Activated CD4-positive, alpha-beta T cell treated with anti-CD3 and anti-CD28 coated beads for 36 hours (primary cell): ENCODE results near the gene ABR. TPM values are rescaled to one million over a fixed set of nuclear protein-coding genes. Genes with fewer than 3 reads are reported as not detected.

Experiments
- ATAC-seq: fragments of 200-7000 bp; cut with Tn5 transposase; one replicate; pipeline ENCODE4 v1.10.0; 2021; ENCODE audit warnings: mild to moderate bottlenecking, moderate library complexity
- CTCF ChIA-PET: fragments of 350-600 bp; sonication (Branson Sonifier 250); formaldehyde crosslinking; loops from one replicate; lab custom pipeline; 2021; ENCODE audit warnings: antibody characterized with exemption; lab: Charles Lee
- POLR2A ChIA-PET: fragments of 350-600 bp; sonication (Branson Sonifier 250); formaldehyde crosslinking; loops from one replicate; lab custom pipeline; 2021; ENCODE audit warnings: antibody characterized with exemption, inconsistent platforms; lab: Charles Lee
- DNase-seq: peaks from one replicate; pipeline ENCODE4 v3.0.0-alpha.2; 2020
- H3K27ac Mint-ChIP-seq: one replicate; pipeline ENCODE4 v1.8.0; 2021; ENCODE audit warnings: mixed read lengths
- H3K27me3 Mint-ChIP-seq: one replicate; pipeline ENCODE4 v1.8.0; 2021; ENCODE audit warnings: mixed read lengths
- H3K36me3 Mint-ChIP-seq: one replicate; pipeline ENCODE4 v1.8.0; 2021; ENCODE audit warnings: low read depth, mixed read lengths
- H3K4me1 Mint-ChIP-seq: one replicate; pipeline ENCODE4 v1.8.0; 2021; ENCODE audit warnings: mixed read lengths
- H3K4me3 Mint-ChIP-seq: one replicate; pipeline ENCODE4 v1.8.0; 2021; ENCODE audit warnings: mild to moderate bottlenecking, moderate library complexity, mixed read lengths
- H3K9me3 Mint-ChIP-seq: one replicate; pipeline ENCODE4 v1.8.0; 2021; ENCODE audit warnings: low read depth, mixed read lengths
- intact Hi-C, 2 experiments: fragments of 100-400 bp; cut with DNase I in 1 of 2; cut with micrococcal nuclease in 1 of 2; formaldehyde crosslinking; loops; one replicate each; pipeline versions ENCODE4 v1.14.2 to v1.15.1; 2022 to 2024; cut with DNase I, micrococcal nuclease
- total RNA-seq, 2 experiments: library from RNA; stranded (reverse); gene quantifications; one replicate each; pipeline ENCODE4 v1.2.3, GENCODE V29; 2021

ABR gene
- 10 to 100 TPM; 45.2 to 50.5 TPM for total RNA-seq

DNA sequence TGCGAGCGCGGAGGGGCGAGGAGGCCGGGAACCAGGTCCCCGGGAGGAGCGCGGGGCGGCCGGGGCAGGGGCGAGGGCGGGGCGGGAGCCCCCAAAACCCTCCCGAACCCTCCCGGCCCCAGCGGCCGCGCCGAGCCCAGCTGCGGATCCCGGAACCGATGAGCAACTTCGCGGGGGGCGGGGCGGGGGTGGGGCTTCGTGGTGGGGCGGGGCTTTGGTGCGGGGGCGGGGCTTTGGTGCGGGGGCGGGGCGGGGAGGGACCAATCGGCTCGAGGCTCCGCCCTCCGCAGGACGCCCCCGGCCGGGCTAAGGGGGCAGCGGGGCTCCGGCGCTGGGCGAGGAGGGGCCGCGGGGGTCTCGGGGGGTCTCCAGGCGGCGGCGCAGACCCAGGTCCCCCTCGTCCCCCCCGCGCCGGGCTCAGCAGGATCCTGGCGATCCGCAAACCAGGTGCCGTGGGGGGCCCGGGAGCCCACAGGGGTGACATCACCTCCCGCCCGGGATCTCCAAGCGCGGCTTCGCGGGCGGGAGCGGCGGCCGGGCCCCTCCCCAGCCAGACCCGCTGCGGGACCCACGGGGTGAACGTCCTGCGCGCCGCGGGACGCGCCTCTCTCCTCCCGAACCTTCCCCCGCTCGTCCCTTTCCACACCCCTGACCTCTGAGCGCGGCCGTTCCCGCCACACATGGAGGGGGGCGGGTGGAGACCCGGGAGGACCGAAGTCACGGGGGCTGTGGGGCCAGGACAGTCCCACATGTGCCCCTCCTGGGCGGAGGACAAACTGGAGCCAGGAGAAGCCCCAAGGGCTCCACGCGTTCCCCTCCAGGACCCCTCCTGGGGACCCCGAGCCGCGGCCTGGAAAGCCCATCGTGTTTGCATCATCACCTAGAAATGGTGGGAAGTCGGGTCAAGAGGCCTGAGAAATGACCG, at the start of gene ABR:
Gene ABR (minus strand): TSS at position 164 of the 925 bp plus-strand sequence. CDS start 254 bp downstream, outside the sequence.
- Mint-ChIP-seq H3K27me3 (peaks cover 4% of the 10 kb centered on the region), H3K9me3 (no peaks in the 10 kb centered on the region), H3K27ac (no peak within 1 kb of the TSS), H3K4me1 (peaks cover 10% of the 10 kb centered on the region), H3K36me3 (no peaks in the 10 kb centered on the region), H3K4me3 (peak within 1 kb of the TSS; percentile 59)
- POLR2A ChIA-PET: no interaction called here
- CTCF ChIA-PET: no interaction called here
- intact Hi-C loops: loop anchor here in 1 of 2 experiments (1.0 to 2.0 kb wide), 3 partner anchors 23 to 201 kb away; partner anchors contain the start of gene NXN
- DNase-seq (peak; percentile 74), ATAC-seq (peak; percentile 54)

DNA sequence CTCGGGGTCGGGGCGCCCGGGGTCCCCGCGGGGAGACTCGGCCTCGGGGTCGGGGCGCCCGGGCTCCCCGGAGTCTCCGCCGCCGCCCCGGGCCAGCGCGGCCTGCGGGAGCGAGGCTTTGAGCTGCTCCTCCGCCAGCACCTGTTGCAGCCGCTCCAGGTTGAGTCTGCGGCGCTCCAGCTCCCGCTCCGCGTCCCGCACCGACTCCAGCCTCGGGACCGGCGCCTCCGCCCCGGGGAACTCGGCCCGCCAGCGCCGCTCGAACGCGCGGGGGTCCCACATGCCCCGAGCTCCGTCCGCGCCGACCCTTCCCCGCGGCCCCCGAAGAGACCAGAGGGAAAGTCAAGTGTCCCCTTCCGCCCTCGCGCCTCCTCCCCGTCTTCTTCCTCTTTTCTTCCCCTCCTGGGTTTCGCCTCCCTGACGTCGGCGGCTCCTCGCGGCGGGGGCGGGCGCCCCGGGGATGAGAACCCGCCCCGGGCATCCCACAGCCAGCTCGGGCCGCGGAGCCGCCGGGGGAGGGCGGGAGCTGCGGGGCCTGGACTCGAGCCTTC, 49.6 kb upstream of the ABR start:
- CTCF ChIA-PET: interaction anchor here (0.7 to 1.4 kb wide), 5 partner anchors 28 to 241 kb away, joined by 3 to 4 read pairs (median 3); no protein-coding TSS in a partner anchor
- peaks cover 50% of the 10 kb centered on the region for H3K27me3 Mint-ChIP-seq
- H3K4me3 Mint-ChIP-seq: peak overlapping the region; percentile 70
- ATAC-seq: peak; percentile 64
- H3K4me1 Mint-ChIP-seq: peaks cover 9% of the 10 kb centered on the region
- H3K27ac Mint-ChIP-seq: no peak overlapping the region
- H3K36me3 Mint-ChIP-seq: no peaks in the 10 kb centered on the region
- peak; percentile 54 for DNase-seq
- POLR2A ChIA-PET: no interaction called here
- H3K9me3 Mint-ChIP-seq: no peaks in the 10 kb centered on the region
- intact Hi-C loops: no loop called here

DNA sequence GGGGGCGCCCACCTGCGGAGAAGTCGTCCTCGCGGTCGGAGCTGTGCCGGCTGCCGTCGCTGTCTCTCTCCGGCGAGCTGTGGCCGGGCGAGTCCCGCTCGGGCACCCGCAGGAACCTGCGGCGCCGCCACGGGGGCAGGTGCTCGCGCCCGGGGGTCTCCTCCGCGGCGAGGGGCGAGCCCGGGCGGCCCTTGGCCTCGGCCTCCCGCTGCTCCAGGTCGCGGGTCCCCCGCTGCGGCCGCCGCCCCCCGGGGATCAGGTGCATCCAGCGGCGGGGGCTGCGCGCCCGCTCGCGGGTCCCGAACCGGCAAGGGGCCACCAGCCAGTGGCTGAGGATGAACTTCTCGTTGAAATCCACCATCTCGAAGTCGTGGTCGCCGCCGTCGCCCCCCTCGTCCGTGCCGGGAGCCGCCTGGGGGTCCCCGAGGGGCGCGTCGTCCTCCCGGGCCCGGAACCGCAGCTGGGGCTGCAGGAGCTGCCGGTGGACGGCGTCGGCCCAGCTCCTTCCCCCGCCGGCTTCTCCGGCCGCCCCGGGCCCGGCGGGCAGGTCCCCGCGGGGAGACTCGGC, 49.1 kb upstream of the ABR start:
- ATAC-seq: no peak
- no peak overlapping the region for H3K27ac Mint-ChIP-seq
- no peak overlapping the region for H3K4me3 Mint-ChIP-seq
- no peaks in the 10 kb centered on the region for H3K9me3 Mint-ChIP-seq
- DNase-seq: no peak
- POLR2A ChIA-PET: no interaction called here
- CTCF ChIA-PET: interaction anchor here (0.7 to 1.4 kb wide), 4 partner anchors 32 to 240 kb away, joined by 3 to 4 read pairs (median 3); no protein-coding TSS in a partner anchor
- peaks cover 9% of the 10 kb centered on the region for H3K4me1 Mint-ChIP-seq
- no peaks in the 10 kb centered on the region for H3K36me3 Mint-ChIP-seq
- H3K27me3 Mint-ChIP-seq: peaks cover 47% of the 10 kb centered on the region
- intact Hi-C loops: no loop called here

DNA sequence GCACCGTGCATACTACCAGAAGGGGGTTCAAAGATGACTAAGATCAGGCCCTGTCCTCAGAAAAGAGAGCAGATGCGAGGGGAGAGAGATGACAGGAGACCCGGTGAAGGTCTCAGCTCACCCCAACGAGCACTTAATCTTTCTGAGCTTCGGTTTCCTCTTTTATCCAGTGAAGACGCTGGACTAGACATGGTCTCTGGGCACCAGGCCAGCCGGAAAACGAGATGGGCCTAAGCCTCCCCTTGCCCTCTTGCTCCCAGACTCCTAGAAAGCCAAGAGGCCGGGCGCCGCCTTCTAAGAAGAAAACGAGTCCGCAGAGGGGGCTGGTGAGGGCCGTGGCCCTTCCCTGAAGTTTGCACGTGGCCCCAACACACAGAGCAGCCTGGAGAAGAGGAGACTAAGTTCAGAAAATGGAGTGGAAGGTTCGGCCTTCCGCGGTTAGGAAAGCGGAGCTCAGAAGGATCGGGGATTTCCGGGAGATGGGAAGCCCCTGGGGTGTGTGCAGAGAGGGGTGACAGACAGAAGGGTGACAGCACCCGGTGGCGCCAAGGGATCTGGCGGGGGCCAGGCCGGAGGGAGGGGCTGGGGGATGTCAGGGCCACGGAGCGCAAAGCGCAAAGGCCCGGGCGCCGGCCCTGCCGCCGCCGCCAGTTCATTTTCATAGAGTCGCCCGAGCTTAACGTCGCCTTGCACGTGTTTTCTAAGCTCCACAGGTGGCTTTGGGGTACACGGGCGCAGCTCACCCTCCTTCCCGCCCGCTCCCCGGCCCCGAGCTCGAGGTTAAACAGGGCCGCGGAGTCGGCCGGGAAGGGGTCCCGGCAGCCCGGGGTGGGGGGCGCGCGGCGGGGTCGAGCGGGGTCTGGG, 48.4 kb upstream of the ABR start:
- ATAC-seq (peak; percentile 23), DNase-seq (peak; percentile 32)
- no peak overlapping the region for H3K27ac Mint-ChIP-seq
- H3K4me3 Mint-ChIP-seq: peak overlapping the region; percentile 49
- POLR2A ChIA-PET: no interaction called here
- no peaks in the 10 kb centered on the region for H3K36me3 Mint-ChIP-seq
- peaks cover 52% of the 10 kb centered on the region for H3K27me3 Mint-ChIP-seq
- no peaks in the 10 kb centered on the region for H3K9me3 Mint-ChIP-seq
- intact Hi-C loops: no loop called here
- CTCF ChIA-PET: interaction anchor here (0.7 to 1.2 kb wide), 4 partner anchors 10 to 138 kb away, joined by 3 to 4 read pairs (median 3); no protein-coding TSS in a partner anchor
- peaks cover 9% of the 10 kb centered on the region for H3K4me1 Mint-ChIP-seq

DNA sequence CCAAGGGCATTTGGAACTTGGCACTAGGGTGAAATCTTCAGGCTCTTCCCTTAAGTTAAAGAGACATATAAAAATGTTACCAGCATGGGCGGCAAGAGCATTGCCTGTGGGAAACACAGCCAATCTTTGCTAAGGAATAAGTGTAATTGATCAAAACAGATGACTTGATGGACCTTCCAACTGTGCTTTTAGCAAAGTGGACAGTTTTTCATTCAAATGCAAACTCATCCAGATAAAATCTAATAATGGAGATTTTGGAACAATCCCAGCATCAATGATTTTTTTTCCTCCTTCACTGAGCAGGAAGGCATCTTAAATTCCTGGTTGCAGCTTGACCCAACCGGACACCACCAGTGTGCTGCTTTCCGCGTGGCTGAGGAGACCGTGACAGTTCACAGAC, 47.6 kb upstream of the ABR start:
- POLR2A ChIA-PET: no interaction called here
- no peak for ATAC-seq
- intact Hi-C loops: no loop called here

DNA sequence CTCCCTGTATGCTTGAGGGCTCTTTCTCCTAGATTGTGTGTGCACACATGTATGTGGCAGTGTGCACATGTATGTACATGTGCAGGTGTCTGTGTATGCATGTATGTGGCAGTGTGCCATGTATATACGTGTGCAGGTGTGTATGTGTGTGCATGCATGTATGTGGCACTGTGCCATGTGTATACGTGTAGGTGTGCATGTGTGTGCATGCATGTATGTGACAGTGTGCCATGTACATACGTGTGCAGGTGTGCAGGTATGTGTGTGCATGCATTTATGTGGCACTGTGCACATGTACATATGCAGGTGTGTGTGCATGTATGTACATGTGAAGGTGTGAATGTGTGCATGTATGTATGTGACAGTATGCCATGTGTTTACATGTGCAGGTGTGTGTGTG, 46.5 kb upstream of the ABR start:
- Mint-ChIP-seq H3K36me3 (no peaks in the 10 kb centered on the region), H3K4me3 (no peak overlapping the region), H3K27me3 (peaks cover 38% of the 10 kb centered on the region), H3K9me3 (no peaks in the 10 kb centered on the region), H3K27ac (no peak overlapping the region), H3K4me1 (peaks cover 9% of the 10 kb centered on the region)
- ChIA-PET POLR2A (no interaction called here), CTCF (no interaction called here)
- intact Hi-C loops: no loop called here
- ATAC-seq (no peak), DNase-seq (no peak)

More for the DNA sequence above, 47.6 kb upstream of the ABR start:
- CTCF ChIA-PET: interaction anchor here (0.6 to 1.2 kb wide), 4 partner anchors 10 to 200 kb away, joined by 3 to 4 read pairs (median 3); no protein-coding TSS in a partner anchor
- H3K27me3 Mint-ChIP-seq: peaks cover 47% of the 10 kb centered on the region
- no peak for DNase-seq
- peaks cover 9% of the 10 kb centered on the region for H3K4me1 Mint-ChIP-seq
- no peaks in the 10 kb centered on the region for H3K9me3 Mint-ChIP-seq
- no peaks in the 10 kb centered on the region for H3K36me3 Mint-ChIP-seq
- H3K27ac Mint-ChIP-seq: no peak overlapping the region
- no peak overlapping the region for H3K4me3 Mint-ChIP-seq

DNA sequence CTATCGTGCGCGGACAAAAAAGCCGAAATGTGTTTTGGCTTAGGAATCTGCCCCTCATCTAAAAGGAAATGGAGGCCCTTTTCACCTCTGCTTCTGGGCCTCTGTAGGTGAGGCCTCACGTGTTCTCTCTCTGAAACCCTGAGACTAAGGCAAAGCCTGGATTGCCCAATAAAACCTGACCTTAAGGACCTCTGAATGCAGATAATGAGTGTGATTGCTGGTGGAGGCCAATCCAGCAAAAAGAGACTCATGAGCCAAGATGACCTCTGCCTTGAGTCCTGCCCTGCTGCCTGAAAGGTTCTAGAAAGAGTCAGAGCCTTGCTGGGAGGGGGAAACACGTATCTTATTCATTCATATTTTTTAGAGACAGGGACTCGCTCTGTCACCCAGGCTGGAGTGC, 44.5 kb upstream of the ABR start:
- ATAC-seq: no peak
- H3K4me1 Mint-ChIP-seq: peaks cover 3% of the 10 kb centered on the region
- no peak for DNase-seq
- POLR2A ChIA-PET: no interaction called here
- CTCF ChIA-PET: no interaction called here
- peaks cover 34% of the 10 kb centered on the region for H3K27me3 Mint-ChIP-seq
- H3K36me3 Mint-ChIP-seq: no peaks in the 10 kb centered on the region
- H3K27ac Mint-ChIP-seq: no peak overlapping the region
- intact Hi-C loops: no loop called here
- H3K4me3 Mint-ChIP-seq: no peak overlapping the region
- H3K9me3 Mint-ChIP-seq: no peaks in the 10 kb centered on the region

DNA sequence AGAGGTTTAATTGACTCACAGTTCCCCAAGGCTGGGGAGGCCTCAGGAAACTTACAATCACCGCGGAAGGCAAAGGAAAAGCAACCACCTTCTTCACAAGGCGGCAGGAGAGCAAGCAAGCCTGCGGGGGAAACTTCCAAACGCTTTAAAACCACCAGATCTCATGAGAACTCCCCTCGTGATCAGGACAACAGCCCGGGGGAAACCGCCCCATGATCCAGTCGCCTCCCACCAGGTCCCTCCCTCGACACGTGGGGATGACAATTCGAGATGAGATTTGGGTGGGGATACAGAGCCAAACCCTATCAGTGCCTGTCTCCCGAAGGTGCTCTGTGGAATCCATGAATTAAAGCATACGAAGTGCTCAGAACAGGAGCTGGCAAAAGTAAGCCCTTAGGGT, 43.9 kb upstream of the ABR start:
- Mint-ChIP-seq H3K4me1 (peaks cover 3% of the 10 kb centered on the region), H3K27ac (no peak overlapping the region), H3K4me3 (no peak overlapping the region), H3K27me3 (peaks cover 34% of the 10 kb centered on the region), H3K9me3 (no peaks in the 10 kb centered on the region), H3K36me3 (no peaks in the 10 kb centered on the region)
- CTCF ChIA-PET: no interaction called here
- POLR2A ChIA-PET: no interaction called here
- DNase-seq (no peak), ATAC-seq (no peak)
- intact Hi-C loops: no loop called here

DNA sequence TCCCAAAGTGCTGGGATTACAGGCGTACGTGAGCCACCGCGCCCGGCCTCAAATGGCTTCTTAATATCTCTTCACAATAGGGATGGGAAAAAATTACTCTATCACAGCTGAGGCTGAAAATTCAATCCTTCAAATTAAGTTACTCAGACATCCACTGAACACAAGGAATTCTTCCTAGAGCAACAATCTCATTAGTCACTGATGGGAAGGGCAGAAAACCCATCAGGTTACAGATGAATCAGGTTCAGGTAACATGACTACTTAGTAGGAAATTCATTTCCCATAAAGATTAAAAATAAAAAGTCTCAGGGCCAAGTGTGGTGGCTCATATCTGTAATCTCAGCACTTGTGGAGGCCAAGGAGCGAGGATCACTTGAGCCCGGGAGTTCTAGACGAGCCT, 42.5 kb upstream of the ABR start:
- ATAC-seq (no peak), DNase-seq (no peak)
- no peaks in the 10 kb centered on the region for H3K9me3 Mint-ChIP-seq
- intact Hi-C loops: no loop called here
- POLR2A ChIA-PET: no interaction called here
- CTCF ChIA-PET: no interaction called here
- peaks cover 26% of the 10 kb centered on the region for H3K27me3 Mint-ChIP-seq
- no peak overlapping the region for H3K4me3 Mint-ChIP-seq
- no peaks in the 10 kb centered on the region for H3K4me1 Mint-ChIP-seq
- no peak overlapping the region for H3K27ac Mint-ChIP-seq
- H3K36me3 Mint-ChIP-seq: no peaks in the 10 kb centered on the region

DNA sequence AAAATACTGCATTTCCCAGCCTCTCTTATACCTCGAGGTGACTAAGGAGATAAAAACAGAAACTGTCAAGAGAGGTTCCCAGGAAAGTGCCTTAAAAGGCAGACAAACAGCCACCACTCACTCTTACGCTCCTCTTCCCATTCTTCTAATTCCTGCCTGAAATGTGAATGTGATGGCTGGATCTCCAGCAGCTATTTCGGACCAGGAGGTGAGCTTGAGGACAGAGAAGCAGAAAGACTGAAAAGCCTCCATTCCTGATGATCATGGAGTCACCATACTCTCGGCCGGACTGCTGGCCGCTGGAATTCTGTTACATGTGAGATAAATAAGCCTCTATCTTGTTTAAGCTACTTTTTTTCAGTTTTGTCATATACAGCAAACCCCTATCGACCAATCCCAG, 41.4 kb upstream of the ABR start:
- no peak overlapping the region for H3K27ac Mint-ChIP-seq
- H3K4me3 Mint-ChIP-seq: no peak overlapping the region
- H3K4me1 Mint-ChIP-seq: no peaks in the 10 kb centered on the region
- H3K9me3 Mint-ChIP-seq: no peaks in the 10 kb centered on the region
- H3K36me3 Mint-ChIP-seq: no peaks in the 10 kb centered on the region
- ChIA-PET CTCF (interaction anchor here (0.9 kb wide), 1 partner anchor 233 kb away, joined by 3 read pairs; no protein-coding TSS in a partner anchor), POLR2A (no interaction called here)
- ATAC-seq (no peak), DNase-seq (no peak)
- H3K27me3 Mint-ChIP-seq: peaks cover 15% of the 10 kb centered on the region
- intact Hi-C loops: no loop called here

DNA sequence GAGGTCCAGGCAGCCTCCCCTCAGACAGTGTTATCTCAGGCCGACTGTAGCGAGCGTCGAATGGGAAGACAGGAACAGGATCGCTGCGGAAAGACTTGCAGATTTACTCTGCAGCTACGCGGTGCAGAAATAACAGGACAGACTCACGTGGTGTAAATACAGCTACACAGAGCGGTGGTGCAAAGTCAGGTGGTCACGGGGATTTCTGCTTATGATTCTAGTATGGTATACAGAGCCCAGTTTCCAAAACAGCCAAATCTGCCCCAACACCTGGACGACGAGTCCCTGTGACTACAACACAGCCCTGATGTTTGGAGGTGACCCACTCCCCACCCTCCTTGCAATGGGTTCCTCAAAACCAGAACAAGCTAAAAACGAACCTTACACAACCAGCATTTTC, 40.6 kb upstream of the ABR start:
- CTCF ChIA-PET: interaction anchor here (0.9 kb wide), 1 partner anchor 234 kb away, joined by 3 read pairs; no protein-coding TSS in a partner anchor
- no peaks in the 10 kb centered on the region for H3K4me1 Mint-ChIP-seq
- H3K36me3 Mint-ChIP-seq: no peaks in the 10 kb centered on the region
- POLR2A ChIA-PET: interaction anchor here (0.6 kb wide), 1 partner anchor 136 kb away, joined by 3 read pairs; no protein-coding TSS in a partner anchor
- ATAC-seq: no peak
- no peak overlapping the region for H3K4me3 Mint-ChIP-seq
- peaks cover 10% of the 10 kb centered on the region for H3K27me3 Mint-ChIP-seq
- H3K9me3 Mint-ChIP-seq: no peaks in the 10 kb centered on the region
- intact Hi-C loops: no loop called here
- DNase-seq: no peak
- H3K27ac Mint-ChIP-seq: no peak overlapping the region
